ENCODE results near the gene UGT1A4. TPM values are rescaled to one million over a fixed set of nuclear protein-coding genes. Genes with fewer than 3 reads are reported as not detected.

Gene UGT1A4
- polyA plus RNA-seq, 3 donors, result not detected

GRCh38 chr2:233799716-233800115, 81.2 kb downstream of the UGT1A4 start:
- 45 to 82% (median 54%) methylated on average over 5 of the region's 5 CpGs for WGBS, 3 donors
- no peak overlapping the region for H3K27ac ChIP-seq (ENCODE audit: low read depth, low read length)

- WGBS, 3 donors, result 78 to 81% (median 80%) methylated on average over 7 of the region's 7 CpGs
- no peak overlapping the region for H3K27ac ChIP-seq (ENCODE audit: low read depth, low read length)
These were observed 81.7 kb downstream of the UGT1A4 start for GRCh38 chr2:233800208-233800607.

DNA sequence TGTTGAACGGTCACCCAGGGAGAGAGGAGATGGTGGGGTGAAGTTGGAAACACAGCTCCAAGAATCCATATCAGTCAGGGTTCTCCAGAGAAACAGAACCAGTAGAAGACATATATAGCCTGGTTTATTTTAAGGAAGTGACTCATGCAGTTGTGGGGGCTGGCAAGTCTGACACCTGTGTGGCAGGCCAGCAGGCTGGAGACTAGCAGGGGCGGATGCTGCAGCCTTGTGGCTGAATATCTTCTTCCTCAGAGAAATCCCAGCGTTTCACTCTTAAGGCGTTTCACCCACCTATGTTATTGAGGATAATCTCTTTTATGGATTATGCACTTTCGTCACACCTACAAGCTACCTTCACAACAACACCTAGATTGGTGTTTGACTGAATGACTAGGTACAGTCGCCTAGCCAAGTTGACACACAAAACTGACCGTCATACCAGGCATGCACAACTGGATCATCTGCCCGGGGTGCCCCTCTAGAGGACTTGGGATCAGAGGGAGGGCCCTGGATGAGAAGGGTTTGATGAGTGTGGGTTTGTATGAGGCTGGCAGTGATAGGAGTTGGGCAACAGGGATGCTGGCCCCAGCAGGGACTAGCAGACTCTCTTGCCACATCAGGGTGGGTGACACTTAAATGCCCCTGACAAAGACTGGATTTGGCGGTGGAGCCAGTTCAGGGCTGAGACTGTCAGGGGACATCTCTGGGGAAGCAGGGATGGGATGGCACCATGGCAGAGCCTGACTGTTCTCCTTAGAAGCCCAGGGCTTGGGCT, 83.0 kb downstream of the UGT1A4 start:
- 66 to 79% (median 75%) methylated on average over 9 of the region's 9 CpGs for WGBS, 3 donors

DNA sequence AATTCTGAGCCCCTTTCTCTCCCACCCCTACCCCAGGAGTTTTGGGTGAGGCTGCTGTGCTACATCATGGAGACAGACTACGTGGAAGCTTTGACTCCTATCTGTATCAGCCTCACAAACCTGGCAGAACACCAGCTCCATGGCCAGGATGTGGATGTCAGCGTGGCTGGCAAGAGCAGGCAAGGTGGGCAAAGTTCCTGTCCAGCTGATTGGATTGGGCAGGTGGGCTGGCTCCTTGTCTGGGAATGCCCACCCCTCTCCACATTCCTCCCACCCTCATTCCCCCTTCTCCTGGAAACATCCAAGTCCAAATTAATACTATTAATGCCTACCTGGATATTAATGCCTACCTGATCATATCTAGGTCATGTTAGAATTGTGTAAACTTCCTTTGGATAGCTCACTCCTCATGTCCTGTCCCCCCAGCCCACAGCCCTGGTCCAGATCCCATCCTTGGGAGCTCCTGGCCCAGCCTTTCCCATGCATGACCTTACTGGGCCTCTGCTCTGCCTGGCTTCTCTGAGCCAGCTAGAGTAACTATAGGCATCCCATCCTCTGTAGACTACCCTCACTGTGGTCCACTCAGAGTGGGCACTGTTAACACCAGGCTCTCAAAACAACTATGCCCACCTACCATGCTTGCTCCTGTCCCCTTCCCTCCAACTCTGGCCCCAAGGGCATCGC, 83.7 kb downstream of the UGT1A4 start:
- no peak overlapping the region for H3K27ac ChIP-seq (ENCODE audit: low read depth, low read length)
- WGBS, 3 donors, result 59 to 76% (median 71%) methylated on average over 3 of the region's 3 CpGs

More for the DNA sequence above, 83.0 kb downstream of the UGT1A4 start:
- no peak overlapping the region for H3K27ac ChIP-seq (ENCODE audit: low read depth, low read length)

GRCh38 chr2:233803292-233803911, 84.9 kb downstream of the UGT1A4 start:
- no peak overlapping the region for H3K27ac ChIP-seq (ENCODE audit: low read depth, low read length)
- 46 to 71% (median 67%) methylated on average over 2 of the region's 2 CpGs for WGBS, 3 donors

DNA sequence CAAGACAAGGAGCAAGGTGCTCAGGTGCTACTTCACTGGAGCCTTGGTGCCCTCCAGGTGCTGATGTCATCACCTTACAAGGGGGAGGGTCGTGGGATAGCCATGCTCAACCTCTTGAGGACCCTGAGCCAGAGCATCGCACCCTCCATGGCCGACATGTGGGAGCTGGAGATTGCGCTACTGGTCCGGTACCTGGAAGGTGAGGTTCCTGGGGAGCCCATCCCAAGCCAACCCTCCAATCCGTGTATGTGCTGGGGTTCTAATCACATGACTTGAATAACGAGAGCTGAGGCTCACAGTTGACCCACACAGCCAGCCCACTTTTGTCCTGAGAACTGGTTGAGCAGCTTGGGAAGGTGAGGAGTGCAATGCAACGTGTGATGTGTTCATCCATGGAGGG, 85.5 kb downstream of the UGT1A4 start:
- H3K27ac ChIP-seq (ENCODE audit: low read depth, low read length), result no peak overlapping the region
- WGBS, 3 donors, result 60 to 65% (median 64%) methylated on average over 8 of the region's 8 CpGs

GRCh38 chr2:233807215-233807865, 88.8 kb downstream of the UGT1A4 start:
- 66 to 73% (median 72%) methylated on average over 12 of the region's 12 CpGs for WGBS, 3 donors
- no peak overlapping the region for H3K27ac ChIP-seq (ENCODE audit: low read depth, low read length)

GRCh38 chr2:233807966-233808935, 89.7 kb downstream of the UGT1A4 start:
- WGBS, 3 donors, result 77 to 83% (median 78%) methylated on average over 10 of the region's 10 CpGs
- no peak overlapping the region for H3K27ac ChIP-seq (ENCODE audit: low read depth, low read length)

DNA sequence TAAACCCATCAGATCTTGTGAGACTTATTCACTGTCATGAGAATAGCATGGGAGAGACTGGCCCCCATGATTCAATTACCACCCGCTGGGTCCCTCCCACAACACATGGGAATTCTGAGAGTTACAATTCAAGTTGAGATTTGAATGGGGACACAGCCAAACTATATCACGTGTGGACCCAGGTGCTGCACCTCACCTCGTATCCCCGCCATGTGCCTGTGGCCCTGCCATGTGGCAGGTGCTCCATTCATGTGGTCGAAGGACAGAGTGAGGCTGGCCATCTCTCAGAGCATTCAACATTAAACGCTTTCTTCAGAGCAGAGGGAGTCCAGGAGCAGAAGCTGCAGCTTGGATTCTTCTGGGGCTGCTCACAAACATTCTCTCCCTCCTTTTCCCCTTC, 91.8 kb downstream of the UGT1A4 start:
- H3K27ac ChIP-seq (ENCODE audit: low read depth, low read length), result no peak overlapping the region
- WGBS, 3 donors, result 78 to 90% (median 86%) methylated on average over 6 of the region's 6 CpGs

DNA sequence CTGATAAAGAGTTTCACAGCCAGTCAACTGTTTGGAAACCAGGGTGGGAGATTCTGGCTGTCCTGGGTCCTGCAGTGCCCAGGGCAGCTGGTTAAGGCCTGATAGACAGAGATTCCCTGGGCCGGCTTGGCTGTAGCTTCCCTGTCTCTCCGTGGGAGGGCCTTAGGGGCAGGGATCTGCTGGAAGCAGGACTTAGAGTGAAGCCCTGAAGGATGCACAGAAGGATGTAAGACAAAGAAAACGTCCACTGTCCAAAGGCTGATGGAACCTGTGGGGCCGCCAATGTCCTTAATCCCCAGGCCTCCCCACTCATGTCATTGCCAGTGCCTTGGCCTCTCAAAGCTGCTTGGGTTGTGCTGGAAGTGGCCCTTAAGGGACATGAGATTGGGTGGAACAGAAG, 92.6 kb downstream of the UGT1A4 start:
- H3K27ac ChIP-seq (ENCODE audit: low read depth, low read length), result no peak overlapping the region
- 49 to 76% (median 75%) methylated on average over 4 of the region's 4 CpGs for WGBS, 3 donors

GRCh38 chr2:233811732-233812131, 93.2 kb downstream of the UGT1A4 start:
- H3K27ac ChIP-seq (ENCODE audit: low read depth, low read length), result no peak overlapping the region
- WGBS, 3 donors, result 80 to 92% (median 88%) methylated on average over 7 to 8 of the region's 8 CpGs

DNA sequence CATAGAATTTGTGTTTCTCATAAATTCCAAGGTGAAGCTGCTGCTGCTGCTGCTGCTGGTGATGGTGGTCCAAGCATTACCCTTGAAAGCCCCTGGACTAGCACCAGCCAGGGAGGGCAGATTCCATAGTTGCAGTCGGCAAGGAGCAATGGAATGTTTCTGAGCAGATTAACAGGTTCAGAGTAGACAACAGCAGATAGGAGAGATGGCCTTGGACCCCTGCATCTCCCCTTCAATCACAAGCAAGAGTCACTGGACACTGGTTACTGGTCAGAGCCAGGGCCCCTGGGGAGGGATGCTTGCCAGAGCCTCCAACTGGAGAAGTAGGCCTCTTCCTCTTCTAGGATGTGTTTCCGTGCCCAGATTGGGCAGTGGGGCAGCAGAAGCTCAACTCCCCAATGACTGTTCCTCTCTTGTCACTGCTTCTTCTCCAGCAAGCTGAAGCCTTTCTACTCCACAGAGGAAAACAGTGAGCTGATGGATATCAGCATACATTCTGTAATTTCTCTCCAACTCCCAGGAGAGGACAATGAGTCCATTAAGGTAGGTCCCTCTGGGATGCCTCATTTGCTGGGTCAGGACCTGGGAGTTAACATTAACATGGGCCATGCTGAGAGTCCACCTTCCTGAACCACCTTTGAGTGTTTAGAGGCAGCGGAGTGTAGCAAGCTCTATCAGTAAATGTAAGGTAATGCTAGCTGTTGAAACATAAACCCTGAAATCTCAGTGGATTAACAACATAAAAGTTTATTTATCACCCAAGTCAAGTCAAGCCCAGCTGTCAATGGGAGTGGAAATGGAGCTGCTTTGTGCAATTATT, 94.9 kb downstream of the UGT1A4 start:
- H3K27ac ChIP-seq (ENCODE audit: low read depth, low read length), result no peak overlapping the region
- 72 to 80% (median 76%) methylated on average over 3 of the region's 3 CpGs for WGBS, 3 donors

GRCh38 chr2:233814056-233814835, 95.7 kb downstream of the UGT1A4 start:
- H3K27ac ChIP-seq (ENCODE audit: low read depth, low read length), result no peak overlapping the region
- WGBS, 3 donors, result 41 to 83% (median 71%) methylated on average over 2 of the region's 2 CpGs

GRCh38 chr2:233815861-233816260, 97.3 kb downstream of the UGT1A4 start:
- H3K27ac ChIP-seq (ENCODE audit: low read depth, low read length), result no peak overlapping the region
- WGBS, 3 donors, result 61 to 87% (median 86%) methylated on average over 6 of the region's 6 CpGs

- H3K27ac ChIP-seq (ENCODE audit: low read depth, low read length), result no peak overlapping the region
- WGBS, 3 donors, result 48 to 67% (median 60%) methylated on average over 2 of the region's 2 CpGs
These were observed 97.8 kb downstream of the UGT1A4 start for GRCh38 chr2:233816334-233816733.

GRCh38 chr2:233816771-233817170, 98.2 kb downstream of the UGT1A4 start:
- WGBS, 3 donors, result 75 to 83% (median 77%) methylated on average over 4 of the region's 4 CpGs
- H3K27ac ChIP-seq (ENCODE audit: low read depth, low read length), result no peak overlapping the region

All from adipose tissue (tissue), 3 donors.